Endothelial cell of umbilical vein (primary cell): ENCODE measurements around the gene LYZL1. TPM values are rescaled to one million over a fixed set of nuclear protein-coding genes. Genes with fewer than 3 reads are reported as not detected.

Experiments
- BruUV-seq: library from RNA; stranded (reverse); fragments of 400-500 nt; replicated peaks from 2 replicates; lab custom pipeline; 2021; lab: Mats Ljungman, UMichigan
- CTCF ChIA-PET: fragments of 300-600, 350-600 bp; sonication (Branson Sonifier 250); formaldehyde crosslinking; loops from one replicate; lab custom pipeline; 2021; ENCODE audit warnings: antibody characterized with exemption, inconsistent platforms; lab: Charles Lee
- POLR2A ChIA-PET: fragments of 300-600, 350-600 bp; sonication (Branson Sonifier 250); formaldehyde crosslinking; loops from one replicate; lab custom pipeline; 2021; ENCODE audit warnings: antibody characterized with exemption, inconsistent platforms; lab: Charles Lee
- DNase-seq: peaks from one replicate; pipeline ENCODE4 v3.0.0-alpha.2; 2011; ENCODE audit warnings: low read depth, low spot score
- FAIRE-seq: peaks from 2 replicates; lab custom pipeline; 2011; peaks lifted over from hg19 to GRCh38; lab: Jason Lieb, UNC
- H2AFZ ChIP-seq: 2 replicates; pipeline ENCODE4 v1.6.0; 2012; ENCODE audit warnings: low read depth, low read length, control low read depth, inconsistent platforms
- H3K27ac ChIP-seq: 2 replicates; pipeline ENCODE4 v1.5.1; 2011; ENCODE audit warnings: low read depth, mild to moderate bottlenecking, control low read depth, low read length, moderate library complexity; ENCODE audit not compliant: insufficient read depth
- H3K27me3 ChIP-seq, 2 experiments: 2 replicates each; pipeline versions ENCODE4 v1.6.0 to v1.6.1; 2011; ENCODE audit warnings: low read length in 2 of 2, mixed read lengths in 1 of 2; ENCODE audit not compliant: control insufficient read depth in 2 of 2, insufficient read depth in 2 of 2
- H3K36me3 ChIP-seq, 2 experiments: 2 replicates in 1 of 2; 3 replicates in 1 of 2; pipeline ENCODE4 v1.5.1; 2011; ENCODE audit warnings: low read length in 2 of 2, mild to moderate bottlenecking in 1 of 2, moderate library complexity in 1 of 2; ENCODE audit not compliant: control insufficient read depth in 2 of 2, insufficient read depth in 2 of 2; ENCODE audit errors: extremely low read depth in 1 of 2
- H3K4me1 ChIP-seq: 3 replicates; pipeline ENCODE4 v1.5.1; 2011; ENCODE audit warnings: mild to moderate bottlenecking, low read length; ENCODE audit not compliant: control insufficient read depth, insufficient read depth; ENCODE audit errors: extremely low read depth
- H3K4me2 ChIP-seq: 2 replicates; pipeline ENCODE4 v1.6.1; 2011; ENCODE audit warnings: low read length, control low read depth, mixed read lengths; ENCODE audit not compliant: insufficient read depth
- H3K4me3 ChIP-seq, 3 experiments: fragments of 200-600 bp in 1 of 3; sonication (generic), shearing (Covaris generic) in 1 of 3; replicated peaks in 1 of 3; 2 replicates each; pipeline ENCODE4 v1.5.1; 2011 to 2016; ENCODE audit warnings: control low read depth in 3 of 3, low read length in 3 of 3, mild to moderate bottlenecking in 2 of 3, inconsistent platforms in 1 of 3, low read depth in 1 of 3, moderate library complexity in 1 of 3; ENCODE audit not compliant: insufficient read depth in 1 of 3
- H3K79me2 ChIP-seq: 2 replicates; pipeline ENCODE4 v1.6.0; 2012; ENCODE audit warnings: low read length, inconsistent platforms; ENCODE audit not compliant: control insufficient read depth, insufficient read depth
- H3K9ac ChIP-seq: replicated peaks from 2 replicates; pipeline ENCODE3; 2011; ENCODE audit warnings: low read length, control low read depth; ENCODE audit not compliant: insufficient read depth; ENCODE audit errors: extremely low read depth
- H3K9me1 ChIP-seq: replicated peaks from 3 replicates; pipeline ENCODE4 v1.6.0; 2011; ENCODE audit warnings: mild to moderate bottlenecking, low read length; ENCODE audit not compliant: control insufficient read depth, insufficient read depth; ENCODE audit errors: extremely low read depth
- H3K9me3 ChIP-seq: replicated peaks from 2 replicates; pipeline ENCODE4 v1.5.1; 2012; ENCODE audit warnings: low read length, inconsistent platforms; ENCODE audit not compliant: control insufficient read depth, insufficient read depth
- H4K20me1 ChIP-seq: replicated peaks from 2 replicates; pipeline ENCODE3; 2011; ENCODE audit warnings: mild to moderate bottlenecking, low read length; ENCODE audit not compliant: control insufficient read depth, insufficient read depth; ENCODE audit errors: extremely low read depth
- CTCF ChIP-seq, 2 donors: IDR thresholded peaks; 1 replicate in 1 of 2; 2 replicates in 1 of 2; pipeline ENCODE4 v1.5.1; 2011; ENCODE audit warnings: low read length in 2 of 2, mild to moderate bottlenecking in 2 of 2, moderate library complexity in 2 of 2, control low read depth in 1 of 2, inconsistent platforms in 1 of 2, low read depth in 1 of 2; ENCODE audit not compliant: insufficient read depth in 1 of 2; ENCODE audit errors: extremely low read depth in 1 of 2
- EZH2 ChIP-seq: IDR thresholded peaks from 2 replicates; pipeline ENCODE4 v1.6.1; 2012; ENCODE audit warnings: borderline replicate concordance, low read depth, mild to moderate bottlenecking, moderate library complexity, low read length, inconsistent platforms; ENCODE audit not compliant: severe bottlenecking
- FOS ChIP-seq: IDR thresholded peaks from 2 replicates; pipeline ENCODE4 v1.6.1; 2011; ENCODE audit warnings: mild to moderate bottlenecking, low read length, moderate library complexity, borderline replicate concordance; ENCODE audit not compliant: insufficient read depth
- GATA2 ChIP-seq: IDR thresholded peaks from 2 replicates; pipeline ENCODE4 v1.7.0; 2011; ENCODE audit warnings: low read depth, mild to moderate bottlenecking, moderate library complexity, mixed read lengths, low read length; ENCODE audit not compliant: insufficient read length, insufficient read depth
- JUN ChIP-seq: IDR thresholded peaks from 2 replicates; pipeline ENCODE4 v1.6.1; 2011; ENCODE audit warnings: borderline replicate concordance, low read depth; ENCODE audit not compliant: insufficient read length, insufficient read depth
- MYC ChIP-seq: IDR thresholded peaks from one replicate; pipeline ENCODE4 v1.6.1; 2011; ENCODE audit warnings: mild to moderate bottlenecking, low read depth, low read length
- POLR2A ChIP-seq: IDR thresholded peaks from 2 replicates; pipeline ENCODE4 v1.6.1; 2012; ENCODE audit warnings: low read depth, mild to moderate bottlenecking, control low read depth, low read length
- POLR2AphosphoS5 ChIP-seq: IDR thresholded peaks from 2 replicates; pipeline ENCODE4 v1.6.1; 2012; ENCODE audit warnings: low read depth, mild to moderate bottlenecking, control low read depth, low read length, moderate library complexity; ENCODE audit not compliant: insufficient read depth
- dilution Hi-C: fragments of 300-500 bp; cut with MboI; formaldehyde crosslinking; loops from one replicate; pipeline ENCODE4 v1.15.0; 2019; ENCODE audit warnings: low sequenced_read_pairs; ENCODE audit not compliant: extremely low pct_ligation_motif_present
- intact Hi-C: fragments of 100-400 bp; cut with micrococcal nuclease; formaldehyde crosslinking; loops from one replicate; pipeline ENCODE4 v1.10.0; 2022
- polyA plus RNA-seq, 4 experiments: library from polyadenylated mRNA; depleted of rRNA in 3 of 4; stranded (reverse) in 3 of 4; unstranded in 1 of 4; fragments of >200 nt; gene quantifications; 2 replicates each; pipeline versions ENCODE4 v1.2.1 to v1.2.3, GENCODE V29; 2011 to 2012; ENCODE audit warnings: missing spikeins in 1 of 4
- total RNA-seq: library from RNA; stranded (reverse); gene quantifications from 2 replicates; pipeline ENCODE4 v1.2.3, GENCODE V29; 2021
- TF ChIP-seq, protein P1 (sequence below): IDR thresholded peaks from 2 replicates; pipeline ENCODE4 v1.6.1; 2011; ENCODE audit not compliant: insufficient read depth, insufficient read length

The LYZL1 gene
- total and polyA plus RNA-seq, 2 donors (not counting 3 experiments of a cell fraction or from before 2014, with no cell fraction given), result not detected

DNA sequence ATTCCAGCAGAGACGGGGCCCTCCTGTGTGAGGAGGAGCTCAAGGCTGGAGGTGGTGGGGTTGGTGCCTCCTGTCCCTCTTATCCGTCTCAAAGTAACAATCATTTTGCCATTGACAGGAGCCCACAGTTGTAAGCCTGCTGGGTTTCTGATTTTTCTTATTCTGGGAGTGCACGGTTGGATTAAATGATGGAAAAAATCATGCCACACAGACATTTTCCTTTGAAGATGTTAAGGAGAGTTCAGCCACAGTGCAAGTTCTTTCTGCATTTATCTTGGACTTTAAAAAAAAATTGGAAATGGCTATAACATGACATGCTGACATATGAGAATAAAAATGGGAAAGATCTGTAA, 8.4 kb upstream of the LYZL1 start:
- Histone ChIP-seq H3K4me1 (no peaks in the 10 kb centered on the region), H3K9me1 (no peaks in the 10 kb centered on the region), H3K27ac (no peak overlapping the region), H3K79me2 (no peaks in the 10 kb centered on the region), H3K9me3 (no peaks in the 10 kb centered on the region), H3K36me3 (no peaks in the 10 kb centered on the region), H3K27me3 (peaks cover 5 to 8% of the 10 kb centered on the region in 2 experiments), H3K9ac (no peak overlapping the region), H2AFZ (no peak overlapping the region), H3K4me2 (no peak overlapping the region), H3K4me3 (no peak overlapping the region), H4K20me1 (no peaks in the 10 kb centered on the region)
- no TSS peak for BruUV-seq
- DNase-seq (no peak), FAIRE-seq (no peak)
- ChIA-PET CTCF (no interaction called here), POLR2A (no interaction called here)
- TF ChIP-seq, protein P1, sequence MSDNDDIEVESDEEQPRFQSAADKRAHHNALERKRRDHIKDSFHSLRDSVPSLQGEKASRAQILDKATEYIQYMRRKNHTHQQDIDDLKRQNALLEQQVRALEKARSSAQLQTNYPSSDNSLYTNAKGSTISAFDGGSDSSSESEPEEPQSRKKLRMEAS, result no peak
- TF ChIP-seq POLR2AphosphoS5, result no peak
- no peak for TF ChIP-seq FOS
- no peak for TF ChIP-seq GATA2
- TF ChIP-seq MYC, result no peak
- no peak for TF ChIP-seq JUN
- TF ChIP-seq POLR2A, result no peak
- no peak for TF ChIP-seq CTCF (IDR thresholded peaks at IDR 0.05; ENCODE audit: extremely low read depth in 1 of 2, insufficient read depth in 1 of 2, low read depth in 1 of 2, low read length in 2 of 2)
- no peak for TF ChIP-seq EZH2
- intact Hi-C loops (no loop called here), dilution Hi-C loops (no loop called here)
